ENCODE data around the gene OAS2. TPM values are rescaled to one million over a fixed set of nuclear protein-coding genes. Genes with fewer than 3 reads are reported as not detected.

OAS2 gene
- total RNA-seq, 1 donor from 2014 or later = 0.41 TPM

- no peak for DNase-seq (ENCODE audit: low spot score)
- Mint-ChIP-seq H3K27ac (ENCODE audit: unreplicated experiment) (no peak overlapping the region), H3K36me3 (ENCODE audit: low read depth, unreplicated experiment) (peaks cover 3% of the 10 kb centered on the region), H3K27me3 (ENCODE audit: unreplicated experiment) (peaks cover 1% of the 10 kb centered on the region), H3K4me1 (ENCODE audit: unreplicated experiment) (no peaks in the 10 kb centered on the region), H3K4me3 (ENCODE audit: unreplicated experiment) (no peak overlapping the region), H3K9me3 (ENCODE audit: unreplicated experiment) (peaks cover 5% of the 10 kb centered on the region)
- TF ChIP-seq CTCF (IDR thresholded peaks at IDR 0.05; ENCODE audit: unreplicated experiment) = no peak
Observed at GRCh38 chr12:112998987-112999767, 20.9 kb downstream of the OAS2 start.

GRCh38 chr12:113000433-113000832, 22.1 kb downstream of the OAS2 start:
- Mint-ChIP-seq H3K36me3 (ENCODE audit: low read depth, unreplicated experiment) (peaks cover 3% of the 10 kb centered on the region), H3K9me3 (ENCODE audit: unreplicated experiment) (peaks cover 5% of the 10 kb centered on the region), H3K4me1 (ENCODE audit: unreplicated experiment) (no peaks in the 10 kb centered on the region), H3K4me3 (ENCODE audit: unreplicated experiment) (no peak overlapping the region), H3K27ac (ENCODE audit: unreplicated experiment) (no peak overlapping the region), H3K27me3 (ENCODE audit: unreplicated experiment) (peaks cover 1% of the 10 kb centered on the region)
- TF ChIP-seq CTCF (IDR thresholded peaks at IDR 0.05; ENCODE audit: unreplicated experiment) = no peak
- no peak for DNase-seq (ENCODE audit: low spot score)

GRCh38 chr12:113002155-113002554, 23.8 kb downstream of the OAS2 start:
- Mint-ChIP-seq H3K27ac (ENCODE audit: unreplicated experiment) (no peak overlapping the region), H3K36me3 (ENCODE audit: low read depth, unreplicated experiment) (peaks cover 3% of the 10 kb centered on the region), H3K27me3 (ENCODE audit: unreplicated experiment) (peaks cover 1% of the 10 kb centered on the region), H3K4me1 (ENCODE audit: unreplicated experiment) (no peaks in the 10 kb centered on the region), H3K4me3 (ENCODE audit: unreplicated experiment) (no peak overlapping the region), H3K9me3 (ENCODE audit: unreplicated experiment) (peaks cover 5% of the 10 kb centered on the region)
- TF ChIP-seq CTCF (IDR thresholded peaks at IDR 0.05; ENCODE audit: unreplicated experiment) = peak; percentile 48
- no peak for DNase-seq (ENCODE audit: low spot score)

GRCh38 chr12:113002676-113003075, 24.4 kb downstream of the OAS2 start:
- Mint-ChIP-seq H3K36me3 (ENCODE audit: low read depth, unreplicated experiment) (peaks cover 3% of the 10 kb centered on the region), H3K27me3 (ENCODE audit: unreplicated experiment) (peaks cover 1% of the 10 kb centered on the region), H3K4me3 (ENCODE audit: unreplicated experiment) (no peak overlapping the region), H3K9me3 (ENCODE audit: unreplicated experiment) (peaks cover 5% of the 10 kb centered on the region), H3K27ac (ENCODE audit: unreplicated experiment) (no peak overlapping the region), H3K4me1 (ENCODE audit: unreplicated experiment) (no peaks in the 10 kb centered on the region)
- TF ChIP-seq CTCF (IDR thresholded peaks at IDR 0.05; ENCODE audit: unreplicated experiment) = no peak
- DNase-seq (ENCODE audit: low spot score) = no peak

- Mint-ChIP-seq H3K9me3 (ENCODE audit: unreplicated experiment) (peaks cover 2% of the 10 kb centered on the region), H3K4me3 (ENCODE audit: unreplicated experiment) (no peak overlapping the region), H3K27me3 (ENCODE audit: unreplicated experiment) (peaks cover 1% of the 10 kb centered on the region), H3K4me1 (ENCODE audit: unreplicated experiment) (no peaks in the 10 kb centered on the region), H3K27ac (ENCODE audit: unreplicated experiment) (no peak overlapping the region), H3K36me3 (ENCODE audit: low read depth, unreplicated experiment) (peaks cover 2% of the 10 kb centered on the region)
- no peak for TF ChIP-seq CTCF (IDR thresholded peaks at IDR 0.05; ENCODE audit: unreplicated experiment)
- DNase-seq (ENCODE audit: low spot score) = no peak
Observed at GRCh38 chr12:113003636-113004035, 25.3 kb downstream of the OAS2 start.

All from endothelial cell (in vitro differentiated cells).